DMS114 treated with DMSO at 0.1 percent for 48 hours (cell line): ENCODE measurements around the gene NAA16.

ENCODE experiments used
- DNase-seq: peaks from one replicate; lab custom pipeline; 2025; ENCODE audit not compliant: unreplicated experiment; lab: John Stamatoyannopoulos, UW

The NAA16 gene

DNA sequence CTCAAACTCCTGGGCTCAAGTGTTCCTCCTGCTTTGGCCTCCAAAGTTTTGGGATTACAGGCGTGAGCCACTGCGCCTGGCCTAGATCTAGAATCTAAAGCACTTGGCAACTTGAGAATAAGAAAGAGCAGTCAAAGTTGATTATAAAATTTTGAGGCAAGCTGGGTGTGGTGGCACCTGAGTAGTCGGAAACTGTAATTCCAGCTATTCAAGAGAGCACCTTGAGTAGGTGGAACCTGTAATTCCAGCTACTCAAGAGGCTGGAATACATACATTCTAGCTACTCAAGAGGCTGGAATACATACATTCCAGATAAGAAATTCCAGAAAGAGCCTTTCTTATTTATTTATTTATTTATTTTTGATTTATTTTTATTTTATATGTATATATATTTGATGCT lies 8.3 kb upstream of the NAA16 start:
- no peak for DNase-seq

DNA sequence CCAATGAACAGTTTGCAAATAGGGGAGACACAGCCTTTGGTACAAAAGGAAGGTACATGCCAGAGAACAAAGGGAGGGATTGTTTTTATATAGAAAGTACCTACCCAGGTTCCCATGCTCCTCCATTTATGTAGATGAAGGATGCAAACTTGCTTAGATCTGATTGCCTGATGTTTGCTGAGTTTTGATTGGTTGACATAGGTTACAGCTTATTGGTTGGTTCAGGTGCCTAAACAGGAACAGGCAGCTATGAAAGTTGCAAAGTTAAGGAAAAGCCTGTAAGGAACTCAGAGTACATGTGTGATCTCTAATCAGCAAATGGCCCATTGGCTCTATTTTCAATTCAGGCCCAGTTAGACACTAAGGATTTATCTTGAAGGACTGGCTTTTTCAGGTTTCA lies 6.5 kb upstream of the NAA16 start:
- no peak for DNase-seq

DNA sequence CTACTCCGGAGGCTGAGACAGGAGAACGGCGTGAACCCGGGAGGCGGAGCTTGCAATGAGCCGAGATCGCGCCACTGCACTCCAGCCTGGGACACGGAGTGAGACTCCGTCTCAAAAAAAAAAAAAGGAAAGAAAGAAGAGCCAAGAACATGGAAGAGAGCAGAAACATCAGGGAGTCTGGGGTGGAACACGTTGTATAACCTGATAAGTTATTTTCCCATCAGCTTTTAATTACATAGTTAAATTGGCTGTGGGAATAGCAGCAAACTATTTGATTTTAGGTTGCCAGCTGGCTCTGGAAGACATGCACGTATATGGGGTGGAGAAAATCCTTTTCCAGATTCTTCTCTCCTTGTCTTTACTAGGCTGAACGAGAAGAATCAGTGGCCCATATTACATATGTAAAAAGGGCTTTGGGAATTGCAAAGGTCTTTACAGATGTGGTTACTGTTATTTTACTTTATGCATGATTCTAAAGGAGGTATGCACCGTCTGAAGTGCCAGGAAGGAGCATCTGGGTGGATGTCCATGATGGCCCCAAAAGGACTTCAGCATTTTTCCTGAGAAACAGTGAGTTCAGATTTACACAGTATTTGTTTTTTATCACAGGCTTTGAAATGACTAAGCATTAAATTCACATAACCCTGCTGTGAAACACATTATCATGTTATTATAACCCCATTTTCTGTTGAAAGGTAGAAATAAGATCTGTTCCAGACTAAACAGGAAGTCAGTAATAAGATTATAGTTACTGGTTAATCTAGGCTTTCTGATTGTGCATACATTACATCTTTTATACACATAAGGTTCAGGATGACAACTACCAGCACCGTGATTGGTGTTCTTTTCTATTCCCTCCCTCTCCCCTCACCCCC lies 4.6 kb upstream of the NAA16 start:
- no peak for DNase-seq

DNA sequence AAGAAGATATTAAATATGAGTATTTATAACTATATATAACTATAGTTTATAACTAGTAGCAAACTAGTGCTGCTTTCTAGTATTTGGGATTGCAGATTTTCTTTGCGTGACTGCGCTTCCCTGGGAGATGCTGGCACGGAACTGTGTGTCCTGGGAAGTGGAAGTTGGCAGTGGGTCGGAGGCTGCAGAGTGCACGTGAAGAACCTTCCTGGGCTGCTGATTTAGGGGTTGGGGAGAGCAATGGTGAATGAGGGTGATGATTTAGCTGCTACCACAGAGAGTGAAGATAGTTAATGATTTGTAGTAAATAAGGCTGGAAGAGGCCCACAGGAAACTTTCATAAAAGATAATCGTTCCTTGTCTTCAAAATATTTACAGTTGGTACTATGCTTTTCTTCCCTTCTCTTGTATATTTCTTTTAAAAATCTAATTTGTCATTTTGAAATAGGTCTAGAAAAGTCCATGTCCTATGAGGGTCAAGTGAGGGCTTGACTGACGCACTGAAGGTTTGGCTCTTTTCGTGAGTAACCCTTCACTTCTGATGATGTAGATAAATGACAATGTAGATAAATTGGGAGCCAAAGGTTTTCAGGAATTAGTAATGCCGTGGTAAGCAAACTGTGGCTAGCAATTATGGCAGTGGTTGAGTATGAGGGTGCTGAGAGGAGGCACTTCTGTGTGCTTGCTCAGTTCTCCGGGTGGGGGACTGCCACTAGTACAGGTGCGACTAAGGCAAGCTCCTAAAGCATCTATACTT lies 3.0 kb upstream of the NAA16 start:
- no peak for DNase-seq

DNA sequence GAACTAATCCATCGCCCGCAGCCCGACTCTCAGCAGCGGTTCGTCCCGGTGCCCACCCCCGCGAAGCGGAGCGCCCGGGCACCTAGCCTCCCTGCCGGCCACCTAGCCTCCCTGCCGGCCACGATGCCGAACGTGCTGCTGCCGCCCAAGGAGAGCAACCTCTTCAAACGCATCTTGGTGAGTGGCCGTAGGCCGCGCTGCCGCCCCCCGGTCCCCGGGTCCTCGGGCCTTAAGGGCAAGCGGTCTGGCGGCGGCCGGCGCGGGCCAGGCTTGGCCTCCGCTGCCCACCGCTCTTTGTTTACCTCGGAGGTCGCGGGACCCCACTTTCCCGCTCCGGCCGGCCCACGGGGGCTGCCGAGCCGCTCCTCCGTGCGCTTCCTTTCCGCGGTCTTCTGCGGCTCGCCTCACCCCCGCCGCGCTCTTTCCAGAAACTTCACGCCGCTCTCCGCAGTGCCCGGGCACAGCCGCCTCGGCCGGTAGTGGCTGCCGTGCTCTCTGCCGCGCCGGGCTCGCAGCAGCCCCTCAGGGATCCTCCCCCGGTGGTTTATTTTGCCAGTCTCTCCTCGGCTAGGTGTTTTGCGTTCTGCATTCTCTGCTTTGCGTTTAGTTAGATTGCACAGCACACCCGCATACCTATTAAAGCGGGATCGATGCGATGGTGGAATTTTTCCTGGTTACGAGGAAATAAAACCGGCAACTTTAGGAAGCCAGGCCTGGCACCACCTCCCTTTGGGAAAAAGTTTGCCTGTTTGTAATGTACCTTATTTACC lies 524 bp downstream of the NAA16 start:
- no peak for DNase-seq

DNA sequence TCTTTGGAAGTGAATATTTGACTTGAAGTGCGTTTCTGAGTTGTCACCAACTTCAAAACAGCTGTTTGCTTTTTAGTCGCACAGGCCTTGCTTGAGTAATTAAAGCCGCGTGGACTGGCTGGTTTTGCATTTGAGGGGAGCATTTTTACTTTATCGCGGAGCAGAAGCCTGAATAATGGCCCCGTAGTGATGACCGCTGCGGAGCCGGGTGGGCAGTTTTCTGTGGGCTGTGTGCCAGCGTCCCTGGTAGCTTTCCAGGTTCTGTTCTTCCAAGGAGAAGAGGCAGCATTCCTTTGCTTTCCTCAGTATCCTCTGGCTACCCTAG lies 1.1 kb downstream of the NAA16 start:
- no peak for DNase-seq

DNA sequence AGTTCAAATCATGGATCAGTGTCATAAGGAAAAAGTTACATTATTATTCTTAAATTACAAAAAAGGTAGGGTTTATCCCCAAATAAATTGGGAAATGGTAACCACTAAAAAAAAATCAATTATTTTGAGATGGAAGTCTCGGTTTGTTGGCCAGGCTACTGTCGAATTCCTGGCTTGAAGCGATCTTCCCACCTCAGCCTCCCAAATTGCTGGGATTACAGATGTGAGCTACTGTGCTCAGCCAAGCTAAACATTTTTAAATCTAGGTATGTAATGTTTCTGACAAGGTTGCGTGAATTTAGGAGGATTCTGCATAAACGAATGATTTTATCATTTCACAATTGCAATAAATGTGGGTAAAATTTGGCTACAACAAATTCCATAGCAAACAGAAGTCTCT lies 2.0 kb downstream of the NAA16 start:
- no peak for DNase-seq

DNA sequence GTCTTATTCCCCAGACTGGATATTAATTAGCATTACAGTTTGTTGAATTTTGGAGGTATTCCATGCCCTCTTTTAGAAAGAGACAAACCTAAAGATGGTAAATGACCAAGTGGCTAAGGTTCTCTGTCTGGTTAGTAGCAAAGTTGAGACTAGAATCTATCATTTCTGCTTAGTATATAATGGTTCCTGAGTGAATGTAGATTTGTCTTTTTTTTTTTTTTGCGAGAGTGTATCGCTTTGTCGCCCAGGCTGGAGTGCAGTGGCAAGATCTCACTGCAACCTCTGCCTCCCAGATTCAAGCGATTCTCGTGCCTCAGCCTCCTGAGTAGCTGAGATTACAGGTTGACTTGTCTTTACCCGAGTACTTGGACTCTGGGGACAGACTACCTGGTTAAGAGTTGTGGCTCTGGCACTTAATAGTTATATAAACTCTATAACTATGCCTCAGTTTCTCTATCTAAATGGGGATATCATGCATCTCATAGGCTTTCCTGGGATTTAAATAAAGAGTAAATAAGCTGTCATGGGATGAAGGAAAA lies 2.7 kb downstream of the NAA16 start:
- no peak for DNase-seq

DNA sequence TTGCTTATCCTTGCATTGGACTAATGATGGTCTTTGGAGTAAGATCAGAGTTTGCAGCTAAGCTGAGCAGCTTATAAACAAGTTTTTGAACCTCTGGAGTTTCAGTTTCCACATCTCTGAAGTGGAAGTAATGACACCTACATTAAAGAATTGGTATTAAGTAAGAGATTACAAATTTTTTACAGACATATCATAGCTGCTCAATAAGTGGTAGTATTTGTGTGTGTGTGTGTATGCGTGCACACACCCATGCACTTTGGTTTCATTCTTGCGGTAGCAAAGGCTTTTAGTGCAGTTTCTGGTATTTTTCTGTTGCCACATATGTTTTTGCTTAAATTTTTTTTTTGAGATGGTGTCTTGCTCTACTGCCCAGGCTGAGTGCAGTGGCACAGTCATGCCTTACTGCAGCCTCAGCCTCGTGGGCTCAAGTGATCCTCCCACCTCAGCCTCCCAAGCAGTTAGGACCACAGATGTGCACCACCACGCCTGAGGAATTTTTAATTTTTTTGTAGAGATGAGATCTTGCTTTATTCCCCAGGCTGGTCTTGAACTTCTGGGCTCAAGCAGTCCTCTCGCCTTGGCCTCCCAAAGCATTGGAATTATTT lies 4.5 kb downstream of the NAA16 start:
- DNase-seq, result no peak

DNA sequence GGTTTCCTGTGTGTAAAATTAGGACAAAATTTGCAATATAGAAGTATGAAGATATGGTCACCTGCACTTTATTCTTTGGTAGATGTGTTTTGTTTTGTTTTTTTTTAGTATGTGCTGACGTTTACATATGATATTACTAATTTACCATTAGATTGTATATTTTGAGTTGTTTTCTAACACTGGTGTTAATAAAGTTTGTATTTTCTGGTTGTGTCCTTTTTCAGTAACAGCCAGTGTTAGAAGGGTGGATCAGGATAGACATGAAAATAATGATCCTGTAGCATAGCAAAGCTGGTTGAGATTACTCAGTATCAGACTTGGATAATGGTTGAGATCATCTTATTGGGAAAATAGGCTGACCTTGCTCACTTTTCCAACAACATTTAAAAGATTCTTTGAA lies 6.2 kb downstream of the NAA16 start:
- no peak for DNase-seq

DNA sequence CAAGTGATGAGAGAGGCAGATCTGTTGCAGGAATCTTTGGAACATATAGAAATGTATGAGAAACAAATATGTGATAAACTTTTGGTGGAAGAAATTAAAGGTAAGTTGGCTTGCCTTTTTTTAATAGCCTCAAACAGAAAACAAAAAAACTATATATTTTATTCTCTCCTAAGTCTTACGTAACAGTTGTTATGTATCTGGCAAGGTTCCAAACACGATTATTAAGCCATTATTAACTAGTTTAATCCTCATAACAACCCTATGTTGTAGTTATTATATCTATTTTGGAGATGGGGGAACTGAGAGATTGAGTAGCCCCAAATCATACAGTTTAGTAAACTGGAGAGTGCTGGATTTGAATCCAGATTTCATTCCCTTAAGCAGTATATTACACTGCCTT lies 14.7 kb downstream of the NAA16 start:
- no peak for DNase-seq

DNA sequence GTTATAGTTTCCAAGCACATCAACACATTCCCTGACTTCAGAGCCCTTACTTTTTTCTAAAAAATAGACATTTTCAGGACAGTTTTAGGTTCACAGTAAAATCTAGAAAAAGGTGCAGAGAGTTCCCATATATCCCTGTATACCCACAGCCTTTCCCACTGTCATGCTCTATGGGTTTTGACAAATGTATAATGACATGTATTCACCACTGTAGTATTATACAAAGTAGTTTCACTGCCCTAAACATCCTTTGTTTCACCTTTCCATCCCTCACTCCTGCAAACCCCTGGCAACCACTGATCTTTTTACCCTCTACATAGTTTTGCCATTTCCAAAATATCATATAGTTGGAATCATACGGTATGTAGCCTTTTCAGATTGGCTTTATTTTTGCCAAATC lies 15.6 kb downstream of the NAA16 start:
- no peak for DNase-seq

DNA sequence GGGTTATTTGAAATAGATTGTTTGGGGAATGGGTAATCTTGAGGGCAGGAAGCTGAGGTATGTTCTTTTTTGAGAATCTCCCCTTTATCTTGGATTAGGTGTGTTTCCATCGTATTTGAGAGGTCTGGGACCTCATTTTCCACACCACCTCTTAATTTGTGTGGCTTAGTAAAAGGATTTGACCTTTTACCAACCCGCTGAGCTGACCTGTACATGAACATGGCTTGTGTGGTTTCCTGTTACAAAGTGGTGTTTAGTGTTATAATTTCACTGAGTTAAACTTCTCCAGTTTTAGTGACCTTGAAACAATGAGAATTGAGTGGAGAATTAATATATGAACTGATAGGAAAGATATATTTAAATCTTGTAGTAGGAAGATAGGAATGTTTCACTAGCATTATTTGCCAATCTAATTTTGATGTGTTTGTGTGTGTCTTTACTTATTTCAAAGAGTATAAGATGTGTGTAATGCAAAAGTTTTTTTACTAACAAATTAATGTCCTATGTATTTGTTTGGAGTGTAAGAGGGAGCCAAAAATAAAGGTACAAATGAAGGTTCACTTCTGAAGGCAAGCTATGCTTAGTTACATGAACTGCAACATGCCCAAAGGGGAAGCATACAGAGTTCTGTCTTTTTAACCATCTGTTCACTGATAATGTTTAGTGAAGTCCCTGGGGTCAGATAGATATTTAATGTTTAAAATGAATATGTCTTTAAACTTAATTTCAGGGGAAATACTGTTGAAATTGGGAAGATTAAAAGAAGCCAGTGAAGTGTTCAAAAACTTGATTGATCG lies 17.1 kb downstream of the NAA16 start:
- no peak for DNase-seq

DNA sequence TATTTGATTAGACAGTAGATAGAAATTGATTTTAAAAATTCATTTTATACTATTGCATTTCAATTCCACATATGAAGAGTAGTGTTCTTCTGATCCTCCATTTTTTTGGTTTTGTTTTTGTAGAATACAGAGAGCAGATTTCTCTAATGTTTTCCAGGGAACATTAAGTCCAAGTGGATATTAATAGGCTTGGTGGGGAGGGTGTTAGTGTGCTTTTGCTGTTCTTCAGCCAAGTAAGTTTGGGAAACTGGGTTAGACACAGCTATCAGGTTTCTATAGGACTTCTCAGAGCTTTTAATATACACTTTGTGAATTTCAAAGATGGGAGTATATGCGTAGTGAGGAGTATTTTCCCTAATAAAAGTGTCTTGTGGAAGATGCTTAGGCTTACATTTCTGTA lies 21.8 kb downstream of the NAA16 start:
- no peak for DNase-seq

DNA sequence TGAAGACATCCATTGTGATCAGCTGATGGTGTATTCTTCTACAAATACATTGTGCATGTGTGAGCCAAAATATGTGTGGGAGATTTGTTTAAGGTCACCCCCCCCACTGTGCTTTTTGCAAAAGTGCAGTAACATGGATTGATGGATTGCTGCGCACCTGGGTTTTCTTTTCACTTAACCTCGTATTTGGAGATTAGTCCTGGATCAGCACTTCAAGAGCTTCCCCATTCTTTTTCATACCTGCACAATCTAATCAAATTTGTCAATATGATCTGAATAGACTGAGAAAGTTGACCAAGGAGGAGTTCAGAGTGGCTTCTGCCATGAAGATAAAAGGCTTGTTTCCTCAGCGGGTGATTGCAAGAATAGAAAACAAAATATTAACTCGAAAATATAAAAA lies 23.7 kb downstream of the NAA16 start:
- no peak for DNase-seq

DNA sequence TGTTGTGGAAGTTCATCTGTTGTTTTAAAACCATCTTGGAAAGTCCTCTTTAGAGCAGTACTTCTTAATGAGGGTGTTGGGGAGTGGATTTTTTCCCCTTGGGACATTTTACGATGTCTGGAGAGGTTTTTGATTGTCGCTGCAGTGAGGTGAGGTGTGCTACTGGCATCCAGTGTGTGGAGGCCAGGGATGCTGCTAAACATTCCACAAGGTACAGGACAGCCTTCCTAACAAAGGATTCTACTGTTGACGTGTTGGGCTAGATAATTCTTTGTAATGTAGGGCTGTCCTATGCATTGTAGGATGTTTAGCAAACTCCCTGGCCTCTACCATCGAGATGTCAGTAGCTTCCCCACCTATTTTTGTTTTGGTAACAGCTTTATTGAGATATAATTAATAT lies 33.3 kb downstream of the NAA16 start:
- no peak for DNase-seq

DNA sequence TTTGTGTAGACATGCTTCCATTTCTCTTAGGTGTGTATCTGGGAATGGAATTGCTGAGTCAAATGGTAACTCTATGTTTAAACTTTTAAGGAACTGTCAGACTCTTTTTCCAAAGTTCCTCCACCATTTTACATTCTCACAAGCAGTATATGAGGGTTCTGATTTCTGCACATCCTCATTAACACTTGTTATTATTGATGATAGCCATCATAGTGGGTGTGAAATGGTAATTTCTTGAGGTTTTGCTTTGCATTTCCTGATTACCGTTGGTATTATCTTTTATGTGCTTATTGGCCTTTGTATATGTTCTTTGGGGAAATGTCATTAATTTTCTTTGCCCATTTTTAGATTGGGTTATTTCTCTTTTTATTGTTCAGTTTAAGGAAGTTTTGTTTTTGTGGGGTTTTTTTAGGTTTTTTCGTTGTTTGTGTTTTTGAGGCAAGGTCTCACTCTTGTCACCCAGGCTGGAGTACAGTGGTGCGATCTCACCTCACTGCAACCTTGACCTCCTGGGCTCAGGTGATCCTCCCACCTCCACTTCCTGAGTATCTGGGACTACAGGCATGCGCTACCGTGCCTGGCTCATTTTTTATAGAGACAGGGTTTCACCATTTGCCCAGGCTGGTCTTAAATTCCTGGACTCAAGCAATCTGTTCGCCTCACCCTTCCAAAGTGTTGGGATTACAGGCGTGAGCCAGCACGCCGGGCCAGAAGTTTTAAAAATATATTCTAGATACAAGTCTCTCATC lies 34.3 kb downstream of the NAA16 start:
- no peak for DNase-seq

DNA sequence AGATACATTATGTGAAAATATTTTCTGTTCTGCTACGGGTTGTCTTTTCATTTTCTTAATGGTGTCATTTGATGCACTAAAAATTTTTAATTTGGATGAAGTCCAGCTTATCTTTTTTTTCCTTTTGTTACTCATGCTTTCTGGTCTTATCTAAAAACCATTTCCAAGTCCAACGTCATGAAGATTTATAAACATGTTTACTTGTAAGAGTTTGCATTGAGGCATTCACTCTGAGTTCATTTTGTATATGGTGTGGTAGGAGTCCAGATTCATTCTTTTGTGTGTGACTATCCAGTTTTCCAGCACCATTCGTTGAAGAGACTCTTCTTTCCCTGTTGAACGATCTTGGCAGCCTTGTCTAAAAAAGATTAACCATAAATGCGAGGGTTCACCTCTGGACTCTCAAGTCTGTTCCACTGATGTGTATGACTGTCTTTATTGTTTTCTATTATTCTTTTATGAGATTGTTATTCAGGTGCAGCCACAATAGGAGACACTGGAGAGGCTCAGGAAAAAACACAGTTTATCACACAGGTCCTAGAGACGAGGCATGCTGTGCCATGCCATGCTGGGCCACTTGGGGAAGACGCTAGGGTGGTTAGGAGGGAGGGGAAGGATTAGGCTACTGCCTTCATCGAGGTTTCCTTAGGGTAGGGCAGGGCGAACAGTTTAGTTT lies 35.0 kb downstream of the NAA16 start:
- no peak for DNase-seq
